Mesenchymal stem cell (in vitro differentiated cells and primary cell): ENCODE measurements around the gene ETNPPL.

Experiments
- DNase-seq: peaks from one replicate; pipeline ENCODE4 v3.0.0-alpha.2; 2013
- H2AFZ ChIP-seq: one replicate; pipeline ENCODE4 v1.6.1; 2013; ENCODE audit warnings: low read depth, mild to moderate bottlenecking, control low read depth, inconsistent platforms, low read length, moderate library complexity
- H2AK5ac ChIP-seq: 2 replicates; pipeline ENCODE4 v1.6.1; 2013; ENCODE audit warnings: low read length, moderate library complexity, mild to moderate bottlenecking, inconsistent platforms; ENCODE audit not compliant: severe bottlenecking
- H2BK120ac ChIP-seq: one replicate; pipeline ENCODE4 v1.6.1; 2013; ENCODE audit warnings: low read depth, mild to moderate bottlenecking, inconsistent platforms, low read length, moderate library complexity
- H2BK12ac ChIP-seq, 2 experiments: one replicate each; pipeline ENCODE4 v1.6.1; 2013; ENCODE audit warnings: inconsistent platforms in 2 of 2, low read length in 2 of 2, mild to moderate bottlenecking in 2 of 2, moderate library complexity in 2 of 2, control low read depth in 1 of 2
- H2BK15ac ChIP-seq: one replicate; pipeline ENCODE4 v1.6.1; 2013; ENCODE audit warnings: mild to moderate bottlenecking, low read depth, inconsistent platforms; ENCODE audit not compliant: poor library complexity, severe bottlenecking
- H2BK5ac ChIP-seq: 2 replicates; pipeline ENCODE4 v1.6.1; 2013; ENCODE audit warnings: low read depth, mild to moderate bottlenecking, low read length, control low read depth, inconsistent platforms; ENCODE audit not compliant: poor library complexity, severe bottlenecking
- H3K14ac ChIP-seq, 2 experiments: one replicate each; pipeline ENCODE4 v1.6.1; 2013; ENCODE audit warnings: inconsistent platforms in 2 of 2, low read length in 2 of 2, control low read depth in 1 of 2, mild to moderate bottlenecking in 1 of 2, moderate library complexity in 1 of 2
- H3K18ac ChIP-seq, 2 experiments: one replicate each; pipeline ENCODE4 v1.6.1; 2013; ENCODE audit warnings: inconsistent platforms in 2 of 2, low read length in 2 of 2, control low read depth in 1 of 2, low read depth in 1 of 2, mild to moderate bottlenecking in 1 of 2
- H3K23ac ChIP-seq, 2 experiments: one replicate each; pipeline ENCODE4 v1.6.1; 2013; ENCODE audit warnings: inconsistent platforms in 2 of 2, low read length in 2 of 2, mild to moderate bottlenecking in 2 of 2, moderate library complexity in 2 of 2, control low read depth in 1 of 2
- H3K27ac ChIP-seq: 2 replicates; pipeline ENCODE4 v1.5.1; 2013; ENCODE audit warnings: mild to moderate bottlenecking, moderate library complexity, low read length, control low read depth, inconsistent platforms; ENCODE audit not compliant: poor library complexity, severe bottlenecking
- H3K27me3 ChIP-seq, 2 experiments: 2 replicates each; pipeline versions ENCODE4 v1.6.1 to v1.7.0; 2013; ENCODE audit warnings: low read length in 2 of 2, mild to moderate bottlenecking in 2 of 2, moderate library complexity in 2 of 2, control low read depth in 1 of 2, inconsistent platforms in 1 of 2; ENCODE audit not compliant: control insufficient read depth in 1 of 2, insufficient read depth in 1 of 2
- H3K36me3 ChIP-seq, 2 experiments: 2 replicates each; pipeline versions ENCODE4 v1.6.1 to v1.7.0; 2013; ENCODE audit warnings: low read length in 2 of 2, control low read depth in 1 of 2, inconsistent platforms in 1 of 2, low read depth in 1 of 2, mild to moderate bottlenecking in 1 of 2; ENCODE audit not compliant: insufficient read depth in 2 of 2, control insufficient read depth in 1 of 2
- H3K4ac ChIP-seq, 2 experiments: one replicate each; pipeline ENCODE4 v1.6.1; 2013; ENCODE audit warnings: inconsistent platforms in 2 of 2, low read length in 2 of 2, mild to moderate bottlenecking in 2 of 2, moderate library complexity in 2 of 2, control low read depth in 1 of 2, low read depth in 1 of 2
- H3K4me1 ChIP-seq: 2 replicates; pipeline ENCODE4 v1.6.1; 2013; ENCODE audit warnings: low read depth, low read length, control low read depth; ENCODE audit not compliant: control insufficient read depth, insufficient read depth
- H3K4me2 ChIP-seq: 2 replicates; pipeline ENCODE4 v1.6.1; 2013; ENCODE audit warnings: low read length, mild to moderate bottlenecking, inconsistent platforms; ENCODE audit not compliant: poor library complexity, severe bottlenecking
- H3K4me3 ChIP-seq, 2 experiments: 2 replicates each; pipeline versions ENCODE4 v1.5.1 to v1.7.0; 2013; ENCODE audit warnings: low read length in 2 of 2, mild to moderate bottlenecking in 2 of 2, control low read depth in 1 of 2, low read depth in 1 of 2; ENCODE audit not compliant: insufficient read depth in 1 of 2
- H3K79me1 ChIP-seq: replicated peaks from 2 replicates; pipeline ENCODE4 v1.6.1; 2013; ENCODE audit warnings: mild to moderate bottlenecking, control low read depth, low read length, inconsistent platforms; ENCODE audit not compliant: poor library complexity, severe bottlenecking
- H3K9ac ChIP-seq: 2 replicates; pipeline ENCODE4 v1.7.0; 2013; ENCODE audit warnings: mild to moderate bottlenecking, low read length, moderate library complexity
- H3K9me3 ChIP-seq: 2 replicates; pipeline ENCODE4 v1.7.0; 2013; ENCODE audit warnings: mild to moderate bottlenecking, low read length; ENCODE audit not compliant: control insufficient read depth
- H4K8ac ChIP-seq: one replicate; pipeline ENCODE4 v1.6.1; 2013; ENCODE audit warnings: inconsistent platforms, mild to moderate bottlenecking, low read length, moderate library complexity
- H4K91ac ChIP-seq: one replicate; pipeline ENCODE4 v1.6.1; 2013; ENCODE audit warnings: mild to moderate bottlenecking, low read length, inconsistent platforms
- WGBS: methylation state at CpG from one replicate; pipeline ENCODE4 v1.1.7; 2013; ENCODE audit warnings: mixed read lengths; 5-methylcytosine and 5-hydroxymethylcytosine counted together

ETNPPL gene

DNA sequence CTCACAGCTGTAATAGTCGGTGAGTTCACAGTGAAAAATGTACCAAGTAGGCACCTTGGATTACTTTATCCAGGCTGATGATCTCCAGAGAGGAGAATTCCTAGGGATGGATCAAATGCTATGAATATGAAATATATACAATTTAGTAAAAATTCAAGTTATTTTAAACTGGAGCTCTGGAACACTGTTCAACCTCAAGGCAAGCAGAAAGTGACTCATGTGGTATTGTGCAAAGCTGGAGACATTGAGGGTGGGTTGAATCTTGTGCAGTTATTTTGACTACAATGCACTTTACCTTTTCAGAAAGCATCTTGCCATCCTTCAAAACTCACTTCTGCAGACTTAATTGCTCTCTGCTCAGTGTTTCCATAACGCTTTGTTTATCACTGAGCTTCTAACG is 69.0 kb downstream of the ETNPPL start:
- Histone ChIP-seq H2BK15ac (no peak overlapping the region), H3K9ac (no peak overlapping the region), H3K14ac (no peak overlapping the region), H3K27ac (no peak overlapping the region), H3K9me3 (peaks cover 3% of the 10 kb centered on the region), H2BK12ac (no peak overlapping the region), H3K4me1 (no peaks in the 10 kb centered on the region), H3K27me3 (no peaks in the 10 kb centered on the region), H2AK5ac (no peak overlapping the region), H2AFZ (no peak overlapping the region), H3K4ac (no peak overlapping the region), H2BK5ac (no peak overlapping the region), H3K79me1 (no peaks in the 10 kb centered on the region), H3K4me2 (no peak overlapping the region), H3K4me3 (no peak overlapping the region), H3K18ac (no peak overlapping the region), H3K36me3 (no peaks in the 10 kb centered on the region), H4K8ac (no peak overlapping the region), H4K91ac (no peak overlapping the region), H3K23ac (no peak overlapping the region), H2BK120ac (no peak overlapping the region)
- 93% methylated on average over 3 of the region's 3 CpGs for WGBS
- peak; percentile 22 for DNase-seq

DNA sequence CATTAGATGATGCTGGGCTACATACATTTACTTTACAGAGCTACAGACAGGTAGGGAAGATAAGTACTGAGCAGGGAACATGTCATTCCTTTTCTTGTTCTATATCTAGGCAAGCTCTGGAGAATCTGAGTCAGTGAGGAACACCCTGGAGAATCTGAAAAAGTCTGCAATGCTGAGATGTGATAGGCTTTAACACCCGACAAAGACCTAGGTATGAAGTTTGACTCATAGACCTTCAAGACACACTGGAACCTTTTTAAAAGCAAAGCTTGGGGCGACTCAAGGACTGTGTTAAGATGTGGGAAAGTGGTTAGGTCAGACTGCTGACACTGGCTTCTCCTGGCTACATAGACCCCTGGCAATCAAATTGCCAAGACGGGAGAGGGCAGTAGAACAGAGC is 69.6 kb downstream of the ETNPPL start:
- H3K4ac ChIP-seq: no peak overlapping the region
- H3K36me3 ChIP-seq: no peaks in the 10 kb centered on the region
- H2BK5ac ChIP-seq: no peak overlapping the region
- no peak overlapping the region for H2BK120ac ChIP-seq
- H3K9ac ChIP-seq: no peak overlapping the region
- no peaks in the 10 kb centered on the region for H3K4me1 ChIP-seq
- H3K4me3 ChIP-seq: no peak overlapping the region
- no peak overlapping the region for H3K27ac ChIP-seq
- no peak for DNase-seq
- H3K4me2 ChIP-seq: no peak overlapping the region
- H4K91ac ChIP-seq: no peak overlapping the region
- H2AFZ ChIP-seq: no peak overlapping the region
- no peak overlapping the region for H3K23ac ChIP-seq
- H2BK12ac ChIP-seq: no peak overlapping the region
- no peaks in the 10 kb centered on the region for H3K79me1 ChIP-seq
- H3K9me3 ChIP-seq: peaks cover 6% of the 10 kb centered on the region
- no peak overlapping the region for H2AK5ac ChIP-seq
- H2BK15ac ChIP-seq: no peak overlapping the region
- H3K14ac ChIP-seq: no peak overlapping the region
- H3K18ac ChIP-seq: no peak overlapping the region
- no peak overlapping the region for H4K8ac ChIP-seq
- H3K27me3 ChIP-seq: no peaks in the 10 kb centered on the region
- WGBS: 89% methylated on average over 3 of the region's 3 CpGs
